Fibroblast of lung (primary cell): ENCODE data around the gene AGTPBP1.

ENCODE experiments used
- CTCF ChIP-seq, 2 donors: IDR thresholded peaks in 1 of 2; conservative IDR thresholded peaks in 1 of 2; 1 replicate in 1 of 2; 2 replicates in 1 of 2; pipeline ENCODE4 v1.5.1; 2011 to 2012; ENCODE audit warnings: low read length in 2 of 2, control low read depth in 1 of 2, inconsistent platforms in 1 of 2, low read depth in 1 of 2, mild to moderate bottlenecking in 1 of 2
- EZH2 ChIP-seq: IDR thresholded peaks from 2 replicates; pipeline ENCODE4 v1.5.1; 2012; ENCODE audit warnings: low read length, control low read depth, mild to moderate bottlenecking; ENCODE audit errors: missing control alignments

- TF ChIP-seq CTCF (conservative IDR thresholded peaks at IDR 0.05 in 1 of 2, IDR thresholded peaks at IDR 0.05 in 1 of 2; ENCODE audit: low read depth in 1 of 2, low read length in 2 of 2) (no peak), EZH2 (no peak)
Measured at GRCh38 chr9:85524531-85524930, 217.2 kb downstream of the AGTPBP1 start.
